ENCODE measurements around the gene DHX16.
"Not testable (repeated sequence)": the region's sequence is repeated elsewhere in the genome, so short reads cannot be mapped to it uniquely, and the experiment has no call there.

DHX16 gene

DNA sequence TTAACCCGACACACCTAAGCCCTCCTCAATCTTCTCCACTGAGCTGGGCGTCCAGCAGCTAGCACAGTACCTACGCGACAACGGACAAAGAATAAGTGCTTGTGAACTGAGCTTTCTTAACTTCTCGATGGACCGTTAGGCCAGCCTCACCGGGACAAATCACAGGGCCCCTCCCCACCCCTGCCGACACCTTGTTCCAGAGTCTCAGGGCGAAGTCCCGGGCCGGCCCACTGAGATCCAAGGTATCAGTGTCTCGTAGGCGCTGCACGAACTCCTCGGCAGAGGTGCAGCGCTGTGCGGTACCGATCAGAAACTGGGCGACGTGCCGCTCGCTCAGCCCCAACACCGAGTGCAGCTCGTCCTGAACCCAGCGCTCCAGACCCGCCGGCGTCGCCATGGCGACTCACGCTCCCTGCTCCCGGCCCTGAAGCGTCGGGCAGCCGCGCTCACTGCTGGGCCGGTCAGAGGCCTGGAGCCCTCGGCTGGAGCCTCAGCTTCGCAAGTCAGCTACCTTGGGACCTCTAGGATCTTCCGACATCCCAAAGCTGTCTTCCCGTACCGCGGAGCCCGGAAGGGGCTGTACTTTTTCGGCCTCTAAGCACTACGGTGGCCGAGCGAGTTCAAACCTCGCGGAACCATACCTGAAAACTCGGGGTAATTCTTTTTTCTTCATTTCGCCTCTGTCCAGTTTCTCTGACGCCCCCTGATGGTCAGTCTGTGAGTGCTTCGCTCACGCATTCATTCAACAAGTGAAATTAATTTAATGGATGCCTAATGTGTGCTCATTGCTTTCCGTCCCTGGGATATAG, at the start of gene DHX16:
Gene DHX16 (minus strand): TSS at position 562 of the 809 bp plus-strand sequence. CDS start 165 bp downstream, at position 397.
- peak; percentile 98 for DNase-seq

DNA sequence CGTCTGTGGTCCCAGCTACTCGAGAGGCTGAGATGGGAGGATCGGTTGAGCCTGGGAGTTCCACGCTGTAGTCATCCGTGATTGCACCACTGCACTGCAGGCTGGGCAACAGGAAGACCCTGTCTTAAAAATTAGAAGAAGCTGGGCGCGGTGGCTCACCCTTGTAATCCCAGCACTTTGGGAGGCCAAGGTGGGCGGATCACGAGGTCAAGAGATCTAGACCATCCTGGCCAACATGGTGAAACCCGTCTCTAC, 49.1 kb upstream of the DHX16 start:
- not testable (repeated sequence) for DNase-seq

DNA sequence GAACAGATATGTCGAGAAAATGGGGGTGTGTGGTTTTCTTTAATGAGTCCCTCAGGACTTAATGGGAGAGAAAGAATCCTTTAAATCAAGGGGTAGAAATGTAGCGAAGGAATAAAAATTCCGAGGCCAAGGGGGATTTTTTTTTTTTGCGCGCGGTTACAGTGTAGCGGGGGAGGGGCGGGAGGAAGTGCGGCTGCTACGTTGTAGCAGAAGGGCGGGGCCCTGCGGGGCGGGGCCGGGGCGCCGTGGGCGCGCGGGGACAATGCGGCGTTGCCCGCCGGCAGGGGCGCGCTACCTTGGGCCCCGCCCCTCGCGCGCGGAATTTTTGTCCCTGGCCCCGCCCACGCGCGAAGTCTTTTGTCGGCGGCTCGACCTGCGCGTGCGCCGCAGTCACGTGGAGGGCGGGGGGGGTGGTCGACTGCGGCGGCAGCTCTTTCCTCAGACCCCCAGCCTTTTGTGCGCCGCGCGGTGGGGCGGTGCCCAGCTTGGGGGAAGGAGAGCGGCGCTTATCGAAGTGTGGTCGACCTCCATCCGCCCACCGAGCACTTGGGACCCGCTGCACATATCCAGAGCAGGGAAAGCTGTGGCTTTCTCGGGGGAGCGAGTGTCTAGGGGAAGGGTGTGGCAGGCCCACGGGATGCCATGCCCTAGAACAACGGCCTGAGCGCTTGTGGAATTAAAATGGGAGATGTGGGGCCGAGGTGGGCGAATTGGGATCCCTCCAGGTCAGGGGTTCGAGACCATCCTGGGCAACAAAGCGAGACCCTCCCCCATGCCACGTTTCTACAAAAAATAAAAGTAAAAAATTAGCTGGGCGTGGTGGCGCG, 48.6 kb upstream of the DHX16 start:
- DNase-seq, result peak; percentile 96

DNA sequence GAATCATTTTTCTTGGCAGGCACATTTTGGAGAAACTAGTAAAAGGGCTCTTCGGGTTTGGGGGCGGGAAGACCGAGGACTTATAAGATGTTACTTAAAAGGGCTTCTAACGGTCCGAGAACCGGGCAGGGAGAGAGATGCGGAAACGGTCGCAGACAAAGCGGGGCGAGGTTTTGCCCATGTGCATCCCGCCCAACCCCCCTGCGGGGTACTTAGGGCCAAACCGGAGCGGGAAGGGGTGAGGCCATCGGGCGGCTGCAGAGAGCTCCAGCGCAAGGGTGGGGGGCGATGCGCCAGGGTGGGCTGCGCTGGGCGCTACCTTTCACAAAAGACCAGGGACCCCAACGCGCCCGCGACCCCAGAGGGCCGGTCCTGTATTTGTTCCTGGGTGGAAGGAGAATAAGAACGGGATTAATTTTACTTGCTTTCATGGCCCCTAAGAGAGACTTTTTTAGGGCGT, 48.0 kb upstream of the DHX16 start:
- DNase-seq, result peak; percentile 84

DNA sequence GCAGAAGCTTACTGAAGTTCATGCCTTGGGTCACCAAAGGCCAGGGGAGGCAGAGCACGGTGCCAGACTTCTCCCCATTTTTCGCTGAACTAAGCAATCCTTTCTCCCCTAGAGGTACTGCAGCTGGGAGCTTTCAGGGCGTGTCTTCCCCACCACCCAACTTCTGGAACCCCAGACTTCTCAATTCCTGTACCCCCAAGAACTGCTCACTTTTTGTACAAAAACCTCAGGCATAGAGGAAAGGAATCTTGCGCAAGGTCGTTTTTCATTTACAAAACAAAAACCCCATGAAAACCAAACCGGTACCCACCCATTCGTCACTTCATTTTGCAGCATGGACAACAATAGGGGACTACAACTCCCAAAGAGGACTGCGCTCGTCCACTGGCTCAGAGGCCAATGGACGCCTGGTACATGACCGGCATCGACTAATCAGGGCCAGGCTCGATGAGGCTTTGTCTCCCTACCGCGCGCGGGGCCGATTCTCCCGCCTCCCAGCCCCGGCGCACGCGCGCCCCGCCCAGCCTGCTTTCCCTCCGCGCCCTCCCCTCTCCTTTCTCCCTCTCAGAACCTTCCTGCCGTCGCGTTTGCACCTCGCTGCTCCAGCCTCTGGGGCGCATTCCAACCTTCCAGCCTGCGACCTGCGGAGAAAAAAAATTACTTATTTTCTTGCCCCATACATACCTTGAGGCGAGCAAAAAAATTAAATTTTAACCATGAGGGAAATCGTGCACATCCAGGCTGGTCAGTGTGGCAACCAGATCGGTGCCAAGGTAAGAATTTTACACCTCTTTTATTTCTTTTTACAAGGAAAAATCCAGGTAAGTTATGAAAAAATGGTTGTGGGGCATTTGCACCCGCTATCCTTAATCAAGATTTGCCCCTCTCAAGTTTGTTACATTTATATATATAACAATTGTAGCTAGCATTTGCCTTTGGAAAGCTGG, 47.3 kb upstream of the DHX16 start, which contains the start of gene TUBB:
Gene TUBB (plus strand): TSS at position 562 of the 947 bp plus-strand sequence. CDS start 155 bp downstream, at position 717.
- peak; percentile 99 for DNase-seq

DNA sequence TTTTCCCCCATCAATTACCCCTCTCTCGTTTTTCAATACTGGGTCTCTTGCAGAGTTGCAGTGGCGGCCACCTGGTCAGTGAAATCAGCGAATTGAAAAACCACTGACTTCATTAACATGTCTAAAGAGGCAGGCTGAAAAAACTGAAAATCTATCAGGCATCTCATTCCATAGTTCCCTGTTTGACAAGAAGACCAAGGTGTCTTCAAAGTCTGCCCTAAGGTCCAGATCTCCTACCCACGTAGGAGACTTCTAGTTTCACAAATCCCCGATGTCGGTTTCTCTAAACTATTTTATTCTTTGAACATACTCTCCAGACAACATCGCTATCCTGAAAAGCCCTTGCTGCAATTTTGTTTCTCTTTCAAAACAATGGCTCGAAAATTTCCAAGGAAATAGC, 46.5 kb upstream of the DHX16 start:
- DNase-seq, result no peak

DNA sequence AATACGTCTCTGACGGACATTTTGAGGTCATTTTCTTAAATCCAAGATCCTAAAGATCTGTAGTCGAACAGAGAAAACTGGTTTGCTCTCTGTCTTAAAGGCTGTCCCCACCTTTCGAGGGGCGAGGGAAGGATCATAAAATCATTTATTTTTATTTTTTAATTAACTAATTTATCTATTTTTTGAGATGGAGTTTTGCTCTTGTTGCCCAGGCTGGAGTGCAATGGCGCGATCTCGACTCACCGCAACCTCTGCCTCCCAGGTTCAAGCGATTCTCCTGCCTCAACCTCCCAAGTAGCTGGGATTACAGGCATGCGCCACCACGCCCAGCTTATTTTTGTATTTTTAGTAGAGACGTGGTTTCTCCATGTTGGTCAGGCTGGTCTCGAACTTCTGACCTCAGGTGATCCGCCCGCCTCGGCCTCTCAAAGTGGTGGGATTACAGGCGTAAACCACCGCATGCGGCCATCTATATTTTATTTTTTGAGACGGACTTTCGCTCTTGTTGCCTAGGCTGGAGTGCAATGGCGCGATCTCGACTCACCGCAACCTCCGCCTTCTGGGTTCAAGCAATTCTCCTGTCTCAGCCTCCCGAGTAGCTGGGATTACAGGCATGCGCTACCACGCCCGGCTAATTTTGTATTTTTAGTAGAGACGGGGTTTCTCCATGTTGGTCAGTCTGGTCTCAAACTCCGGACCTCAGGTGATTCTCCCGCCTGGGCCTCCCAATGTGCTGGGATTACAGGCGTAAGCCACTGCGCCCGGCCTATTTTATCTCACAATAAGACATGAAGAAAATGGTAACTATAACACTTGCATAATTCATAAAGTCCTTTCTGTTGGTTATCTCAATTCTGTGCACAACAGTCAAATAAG, 45.3 kb upstream of the DHX16 start:
- not testable (repeated sequence) for DNase-seq

DNA sequence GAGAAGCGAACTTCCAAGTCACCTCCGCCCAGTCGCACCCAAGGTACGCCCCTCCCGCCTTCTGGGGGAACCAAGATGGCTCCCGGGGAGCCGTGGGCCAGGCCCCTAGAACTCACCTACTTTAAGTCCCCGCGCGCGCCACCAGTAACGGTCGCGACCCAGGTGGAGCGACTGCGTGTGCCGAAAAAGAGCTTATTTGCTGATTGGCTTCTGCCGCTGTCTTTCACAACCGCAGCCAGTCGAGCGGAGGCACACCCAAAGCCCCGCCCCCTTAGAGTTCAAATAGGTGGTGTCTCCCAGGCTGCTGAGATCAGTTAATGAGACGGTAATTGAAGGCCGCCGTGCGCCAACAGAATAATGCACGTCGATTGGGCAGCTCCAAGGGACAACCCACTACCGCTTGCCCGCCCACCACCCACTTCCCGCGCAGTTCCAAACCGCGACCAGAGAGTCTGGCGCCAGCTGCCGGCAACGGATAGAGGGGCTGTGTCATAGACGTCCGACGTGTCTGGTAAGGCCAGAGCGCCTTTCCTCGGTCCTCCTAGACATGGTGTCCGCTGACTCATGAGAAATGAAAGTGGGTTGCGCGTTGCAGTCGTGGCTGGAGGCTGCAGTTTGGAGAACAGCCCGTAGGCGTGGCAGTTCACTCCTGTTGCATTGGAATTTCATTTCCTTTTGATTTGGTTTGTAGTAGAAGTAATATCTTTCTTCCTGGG, 44.5 kb upstream of the DHX16 start, which contains the start of gene MDC1:
Gene MDC1 (minus strand): TSS at position 153 of the 716 bp plus-strand sequence. CDS start 2,106 bp downstream, outside the sequence.
- DNase-seq, result peak; percentile 100

DNA sequence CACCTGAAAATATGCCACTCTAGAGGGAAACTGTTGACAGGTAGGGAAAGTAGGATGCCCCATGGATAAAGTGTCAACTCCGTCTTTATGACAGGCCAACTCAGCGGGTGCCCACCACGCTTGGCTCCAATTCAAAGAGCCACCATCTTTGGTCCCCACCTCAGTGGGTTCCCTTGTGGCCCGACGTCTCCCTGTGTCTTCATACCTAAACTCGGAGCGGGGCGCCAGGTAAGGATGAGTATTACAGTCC, 44.0 kb upstream of the DHX16 start:
- DNase-seq, result no peak

DNA sequence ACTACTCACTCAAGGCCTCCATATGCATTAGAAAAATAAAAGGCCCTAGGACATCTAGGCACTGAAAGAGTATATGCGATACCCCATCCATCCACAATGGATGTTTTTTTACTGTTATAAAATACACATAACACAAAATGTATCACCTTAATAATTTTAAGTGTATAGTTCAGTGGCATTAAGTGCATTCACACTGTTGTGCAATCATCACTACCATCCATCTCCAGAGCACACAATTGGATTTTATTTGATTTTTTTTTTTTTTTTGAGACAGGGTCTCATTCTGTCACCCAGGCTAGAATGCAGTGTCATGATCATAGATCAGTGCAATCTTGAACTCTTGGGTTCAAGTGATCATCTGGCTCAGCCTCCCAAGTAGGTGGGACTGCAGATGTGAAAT, 41.5 kb upstream of the DHX16 start:
- DNase-seq, result no peak

DNA sequence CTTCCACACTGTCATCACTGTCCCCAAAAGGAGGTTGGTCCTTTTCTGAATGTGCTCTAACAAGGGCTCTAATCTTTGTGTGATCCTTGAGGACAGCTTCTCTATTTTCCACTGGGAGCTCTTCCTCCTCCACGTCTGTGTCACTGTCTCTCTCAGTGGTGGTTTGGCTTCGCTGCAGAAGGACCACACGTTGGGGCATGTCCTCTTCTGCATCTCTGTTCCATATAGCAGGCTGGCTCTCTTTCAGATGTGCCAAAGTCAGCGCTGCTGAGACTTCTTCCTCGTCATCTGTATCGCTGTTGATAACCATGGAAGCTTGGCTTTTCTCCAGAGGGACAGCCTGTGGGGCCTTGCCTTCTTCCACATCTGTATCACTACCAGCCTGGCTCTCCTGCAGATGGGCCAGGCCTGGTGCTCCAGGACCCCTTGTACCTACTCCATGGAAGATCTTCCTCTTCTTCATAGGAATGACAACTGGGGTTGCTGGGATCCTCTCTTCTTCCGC, 39.7 kb upstream of the DHX16 start:
- DNase-seq, result no peak

DNA sequence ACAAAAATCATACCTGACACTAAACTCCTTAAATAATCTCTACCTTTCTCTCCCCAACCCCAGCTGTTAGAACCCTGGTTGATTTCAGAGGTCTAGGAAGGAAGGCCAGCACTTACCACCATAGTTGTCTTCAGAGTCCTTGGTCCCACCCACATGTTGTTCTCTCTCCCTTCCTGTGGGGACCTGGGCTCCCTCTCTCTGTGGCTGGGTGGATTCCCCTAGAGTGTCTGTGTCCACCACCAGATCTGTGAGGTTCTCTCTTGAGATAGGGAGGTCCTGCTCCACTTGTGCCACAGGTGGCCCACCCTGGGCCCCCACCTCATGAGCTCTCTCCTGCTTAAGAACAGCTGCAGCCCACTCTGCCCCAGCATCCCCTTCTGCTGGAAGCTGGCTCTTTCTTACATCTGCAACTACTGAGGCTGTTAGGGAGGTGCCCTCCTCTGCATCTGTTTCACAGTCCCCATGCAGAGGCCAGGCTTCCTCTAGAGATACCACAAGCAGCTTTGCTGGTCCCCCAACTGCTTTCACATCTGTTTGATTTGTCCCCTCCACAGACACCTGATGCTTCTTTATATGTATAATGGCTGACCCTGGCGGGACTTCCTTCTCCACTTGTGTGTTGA, 39.1 kb upstream of the DHX16 start:
- DNase-seq, result no peak

DNA sequence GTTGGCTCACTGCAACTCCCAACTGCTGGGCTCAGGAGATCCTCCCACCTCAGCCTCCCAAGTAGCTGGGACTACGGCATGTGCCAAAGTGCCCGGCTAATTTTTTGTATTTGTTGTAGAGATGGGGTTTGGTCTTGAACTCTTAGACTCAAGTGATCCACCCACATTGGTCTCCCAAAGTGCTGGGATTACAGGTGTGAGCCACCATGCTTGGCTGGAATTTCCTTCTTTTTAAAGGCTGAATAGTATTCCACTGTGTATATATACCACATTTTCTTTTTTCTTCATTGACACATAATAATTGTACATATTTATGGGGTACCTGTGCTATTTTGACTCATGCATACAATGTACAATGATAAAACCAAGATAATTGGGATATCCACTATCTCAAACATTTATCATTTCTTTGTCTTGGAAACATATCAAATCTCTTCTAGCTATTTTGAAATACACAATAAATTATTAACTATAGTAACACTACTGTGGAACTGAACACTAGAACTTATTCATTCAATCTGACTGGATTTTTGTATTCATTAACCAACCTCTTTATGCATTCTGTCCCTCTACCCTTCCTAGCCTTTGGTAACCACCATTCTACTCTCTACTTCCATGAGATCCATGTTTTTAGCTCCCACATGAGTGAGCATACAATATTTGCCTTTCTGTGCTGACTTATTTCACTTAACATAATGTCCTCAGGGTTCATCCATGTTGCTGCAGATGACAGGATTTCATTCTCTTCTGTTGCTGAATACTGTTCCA, 36.5 kb upstream of the DHX16 start:
- DNase-seq, result no peak

DNA sequence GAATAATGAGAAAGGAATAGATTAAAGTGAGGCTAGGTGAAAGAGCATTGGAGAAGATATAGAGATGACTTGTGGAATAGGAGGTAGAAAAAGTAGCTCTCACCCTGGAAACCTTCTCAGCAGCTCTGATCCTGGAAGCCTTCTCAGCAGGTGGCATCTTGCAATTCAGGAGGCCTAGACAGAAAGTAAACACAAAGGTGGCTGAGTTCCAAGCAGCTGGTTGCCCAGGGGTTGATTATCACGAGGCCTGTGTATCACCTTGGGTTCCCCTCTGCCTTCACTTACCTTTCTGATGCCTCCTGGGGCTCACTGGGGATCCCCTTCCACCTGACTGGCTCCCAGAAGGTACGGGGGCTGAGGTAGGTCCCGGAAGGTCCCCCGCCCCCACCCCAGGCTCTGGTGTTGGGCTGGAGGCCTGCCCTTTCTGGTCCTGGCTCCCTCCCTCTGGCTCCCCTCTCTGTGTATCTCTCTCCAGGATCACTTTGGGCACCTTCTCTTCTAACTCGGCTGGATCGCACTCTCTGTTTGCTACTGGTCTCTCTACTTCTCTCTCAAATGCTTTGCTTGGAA, 34.6 kb upstream of the DHX16 start:
- DNase-seq, result no peak

DNA sequence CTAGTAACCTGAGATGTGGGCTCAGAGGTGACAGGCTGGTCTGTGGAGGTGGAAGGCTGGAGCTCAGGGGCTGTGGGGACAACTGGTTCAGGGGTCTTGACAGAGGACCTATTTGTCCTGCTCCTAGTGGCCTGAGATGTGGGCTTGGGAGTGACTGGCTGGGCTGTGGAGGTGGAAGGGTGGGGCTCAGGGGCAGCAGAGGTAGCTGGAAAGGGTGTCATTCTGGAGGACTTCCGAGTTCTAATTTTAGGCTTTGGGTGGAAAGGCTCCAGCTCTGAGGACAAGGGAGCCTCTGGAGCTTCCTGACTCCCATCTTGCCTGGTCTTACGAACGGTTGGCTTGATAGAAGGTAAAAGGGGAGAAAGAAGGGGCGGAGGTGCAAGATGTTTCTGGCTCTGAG, 32.8 kb upstream of the DHX16 start:
- DNase-seq, result no peak

DNA sequence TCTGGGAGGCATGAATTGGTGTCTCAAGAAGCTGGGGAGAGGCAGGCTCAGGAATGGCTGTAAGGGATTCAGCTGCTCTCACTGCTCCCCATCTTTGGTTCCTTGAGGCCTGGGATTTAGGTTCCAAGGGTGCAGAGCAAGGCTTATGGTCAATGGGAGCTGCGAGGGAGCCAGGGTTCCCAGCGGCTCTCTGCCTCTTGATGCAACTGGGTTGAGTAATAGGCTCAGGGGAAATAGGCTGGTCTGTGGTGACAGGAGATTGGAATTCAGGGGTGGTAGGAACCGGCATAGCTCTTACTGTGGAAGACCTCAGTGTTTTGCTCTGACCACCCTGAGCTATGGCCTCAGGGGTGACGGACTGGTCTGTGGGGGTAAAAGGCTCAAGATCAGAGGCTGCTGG, 31.0 kb upstream of the DHX16 start:
- no peak for DNase-seq

DNA sequence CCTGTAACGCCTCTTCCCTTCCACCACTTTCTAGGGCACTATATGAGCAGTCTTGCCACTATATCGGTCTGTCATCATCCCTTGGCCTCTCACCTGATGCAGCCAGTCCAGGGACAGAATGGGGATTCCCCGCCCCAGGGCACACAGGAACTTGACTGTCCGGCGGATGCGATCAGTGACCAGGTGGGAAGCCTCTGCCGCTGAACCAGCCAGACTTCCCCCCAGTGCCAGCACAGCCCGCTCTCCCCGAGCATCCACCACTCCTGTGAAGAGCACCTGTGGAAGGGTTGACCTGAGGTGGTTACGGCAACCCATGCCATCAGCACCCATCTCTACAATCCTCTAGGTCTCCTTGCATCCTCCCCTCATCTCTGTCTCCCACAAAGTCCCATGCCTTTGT, 30.2 kb upstream of the DHX16 start:
- DNase-seq, result no peak

DNA sequence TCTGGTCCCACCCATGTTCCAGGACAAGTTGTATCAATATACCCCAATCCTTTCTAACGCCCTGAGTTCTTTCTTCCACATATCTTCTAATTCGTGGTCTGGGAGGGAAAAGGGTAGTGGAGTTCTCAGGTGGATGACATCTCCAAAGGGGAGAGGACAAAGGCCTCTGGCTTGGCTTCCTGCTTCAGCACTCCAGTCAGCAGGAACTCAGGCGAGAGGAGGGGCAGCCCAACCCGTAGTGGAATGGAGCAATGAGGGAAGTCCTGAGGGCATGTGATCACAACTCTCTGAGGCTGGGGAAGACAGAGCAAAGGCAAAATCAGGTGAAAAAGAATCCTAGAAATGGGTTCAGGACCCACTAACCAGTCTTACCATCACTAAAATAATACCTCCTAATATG, 27.5 kb upstream of the DHX16 start:
- no peak for DNase-seq

DNA sequence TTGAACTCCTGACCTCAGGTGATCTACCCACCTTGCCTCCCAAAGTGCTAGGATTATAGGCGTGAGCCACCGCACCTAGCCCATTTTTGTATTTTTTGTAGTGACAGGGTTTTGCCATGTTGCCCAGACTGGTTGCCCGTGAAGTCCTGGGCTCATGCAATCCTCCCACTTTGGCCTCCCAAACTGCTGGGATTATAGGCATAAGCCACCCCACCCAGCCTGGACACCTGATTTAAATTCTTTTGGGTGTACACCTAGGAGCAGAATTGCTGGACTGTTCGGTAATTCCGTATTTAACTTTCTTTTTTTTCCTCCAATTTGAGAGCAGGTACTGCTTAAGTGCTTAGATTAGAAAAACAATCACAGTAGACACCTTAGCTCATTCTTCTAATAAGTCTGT, 23.6 kb upstream of the DHX16 start:
- DNase-seq, result no peak
